ENCODE measurements around the gene RIN1.

- TF ChIP-seq CTCF (IDR thresholded peaks at IDR 0.05) = peak in 2 of 6 experiments; percentile 11 to 24
- TF ChIP-seq POLR2A (IDR thresholded peaks at IDR 0.05) = no peak
These were observed 1.4 kb downstream of the RIN1 start for GRCh38 chr11:66334605-66335442.
